ENCODE measurements around the gene SPRED2. TPM values are rescaled to one million over a fixed set of nuclear protein-coding genes. Genes with fewer than 3 reads are reported as not detected.
A peak's percentile ranks its signal among the peaks of the same experiment; 100 is the strongest.

SPRED2 gene
- polyA plus RNA-seq (2011; rRNA removed), result 28.1 and 29.3 TPM in 2 replicates
- 22.4 and 26.0 TPM in 2 replicates for polyA plus RNA-seq (2012; cell fraction: cytosol; rRNA removed)
- polyA plus RNA-seq (2012; cell fraction: nucleus; rRNA removed), result 18.5 and 23.7 TPM in 2 replicates
- polyA plus RNA-seq (2017; fragmentation: RNase III; extraction: RNeasy Plus Mini Kit Qiagen cat#74134 plus additional on column Dnase treatment), result 18.9 to 22.6 TPM (median 20.6 TPM) in 3 replicates
- 24.1 and 25.4 TPM in 2 replicates for polyA minus RNA-seq (2011; rRNA and poly(A)+ RNA removed)

GRCh38 chr2:65432227-65433190, at the start of gene SPRED2:
Gene SPRED2 (minus strand): TSS chr2:65432599. CDS start chr2:65431987, 612 bp downstream.
- ATAC-seq, result peak; percentile 57 to 78
- WGBS (ENCODE audit: missing lambda C conversion rate), result under 1% methylated on average over 43 of the region's 68 CpGs
- H3K9me3 ChIP-seq, result no peaks in the 10 kb centered on the region
- H3K27ac ChIP-seq, result peak within 1 kb of the TSS; percentile 83 to 94
- DNase-seq (ENCODE audit: low read depth in 1 of 2, low spot score in 1 of 2), result peak; percentile 81 to 96
- no peak for FAIRE-seq
- H3K4me3 ChIP-seq, result peak within 1 kb of the TSS; percentile 96
- CTCF ChIA-PET, result interaction anchor here (0.7 to 2.9 kb wide), 5 partner anchors 11 to 167 kb away, joined by 3 to 10 read pairs (median 3); no protein-coding TSS in a partner anchor
- peak within 1 kb of the TSS; percentile 83 for H3K4me2 ChIP-seq
- POLR2A ChIA-PET, result interaction anchor here (0.6 to 1.2 kb wide), 9 partner anchors 11 to 167 kb away, joined by 3 to 8 read pairs (median 4); no protein-coding TSS in a partner anchor
- H3K4me1 ChIP-seq, result peaks cover 25% of the 10 kb centered on the region
- TF ChIP-seq HMGXB4 (CRISPR knock-in tag; IDR thresholded peaks at IDR 0.05; ENCODE audit: borderline replicate concordance), result no peak
- TF ChIP-seq, protein P1, sequence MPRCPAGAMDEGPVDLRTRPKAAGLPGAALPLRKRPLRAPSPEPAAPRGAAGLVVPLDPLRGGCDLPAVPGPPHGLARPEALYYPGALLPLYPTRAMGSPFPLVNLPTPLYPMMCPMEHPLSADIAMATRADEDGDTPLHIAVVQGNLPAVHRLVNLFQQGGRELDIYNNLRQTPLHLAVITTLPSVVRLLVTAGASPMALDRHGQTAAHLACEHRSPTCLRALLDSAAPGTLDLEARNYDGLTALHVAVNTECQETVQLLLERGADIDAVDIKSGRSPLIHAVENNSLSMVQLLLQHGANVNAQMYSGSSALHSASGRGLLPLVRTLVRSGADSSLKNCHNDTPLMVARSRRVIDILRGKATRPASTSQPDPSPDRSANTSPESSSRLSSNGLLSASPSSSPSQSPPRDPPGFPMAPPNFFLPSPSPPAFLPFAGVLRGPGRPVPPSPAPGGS (IDR thresholded peaks at IDR 0.05), result peak; percentile 57
- TF ChIP-seq NPAS2 (CRISPR knock-in tag; IDR thresholded peaks at IDR 0.05; ENCODE audit: borderline replicate concordance), result no peak
- no peak for TF ChIP-seq CBX8 (IDR thresholded peaks at IDR 0.05)
- no peak for TF ChIP-seq KDM1A (IDR thresholded peaks at IDR 0.05; ENCODE audit: low read depth)
- no peak; the same call in 1 of the 2 replicates for TF ChIP-seq TFCP2L1 (CRISPR knock-in tag; IDR thresholded peaks at IDR 0.05)
- TF ChIP-seq KDM5A (IDR thresholded peaks at IDR 0.05), result peak; percentile 65; the same call in 1 of the 2 replicates
- no peak for TF ChIP-seq ESRRA (IDR thresholded peaks at IDR 0.05; ENCODE audit: borderline replicate concordance, low read length)
- TF ChIP-seq SREBF2 (IDR thresholded peaks at IDR 0.05), result no peak
- TF ChIP-seq CEBPB (IDR thresholded peaks at IDR 0.05), result peak in 1 of 2 experiments; percentile 56; a peak in 1 of 4 replicates
- TF ChIP-seq CTCF (IDR thresholded peaks at IDR 0.05), result 0 out of 3 replicates have a peak, but pooled peaks have one; percentile 9
- 0 out of 5 replicates have a peak, but pooled peaks of 1 of the 2 experiments have one; percentile 14 for TF ChIP-seq EP300 (IDR thresholded peaks at IDR 0.05)
- TF ChIP-seq RARB (CRISPR knock-in tag; IDR thresholded peaks at IDR 0.05), result no peak
- TF ChIP-seq NFE2L2 (conservative IDR thresholded peaks at IDR 0.05; ENCODE audit: low read length), result no peak
- peak; percentile 68 to 90 for TF ChIP-seq JUN (IDR thresholded peaks at IDR 0.05)
- TF ChIP-seq JUNB (IDR thresholded peaks at IDR 0.05), result no peak
- no peak for TF ChIP-seq POLR2AphosphoS2 (conservative IDR thresholded peaks at IDR 0.05; ENCODE audit: low read length)
- TF ChIP-seq HOXB5 (CRISPR knock-in tag; IDR thresholded peaks at IDR 0.05), result no peak
- no peak for TF ChIP-seq NR3C1 (IDR thresholded peaks at IDR 0.05)
- TF ChIP-seq ZFP36 (IDR thresholded peaks at IDR 0.05; ENCODE audit: borderline replicate concordance, partially characterized antibody), result no peak
- no peak for TF ChIP-seq FOSB (CRISPR knock-in tag; IDR thresholded peaks at IDR 0.05)
- TF ChIP-seq MAZ (IDR thresholded peaks at IDR 0.05; ENCODE audit: borderline replicate concordance, low read depth, low read length), result peak; percentile 98
- TF ChIP-seq FOSL2 (IDR thresholded peaks at IDR 0.05), result no peak
- no peak; the same call in 1 of the 2 replicates for TF ChIP-seq FOSL2 (CRISPR knock-in tag; IDR thresholded peaks at IDR 0.05)
- TF ChIP-seq ZC3H11A (IDR thresholded peaks at IDR 0.05), result no peak
- TF ChIP-seq CBX2 (IDR thresholded peaks at IDR 0.05; ENCODE audit: borderline replicate concordance, low read depth), result no peak
- TF ChIP-seq CHD2 (IDR thresholded peaks at IDR 0.05; ENCODE audit: low read length, partially characterized antibody), result no peak
- TF ChIP-seq RFX5 (IDR thresholded peaks at IDR 0.05), result peak; percentile 51; the same call in 1 of the 2 replicates
- no peak for TF ChIP-seq RNF2 (IDR thresholded peaks at IDR 0.05; ENCODE audit: borderline replicate concordance, low read depth)
- no peak for TF ChIP-seq BHLHE40 (IDR thresholded peaks at IDR 0.05; ENCODE audit: low read depth, low read length)
- TF ChIP-seq, protein P2, sequence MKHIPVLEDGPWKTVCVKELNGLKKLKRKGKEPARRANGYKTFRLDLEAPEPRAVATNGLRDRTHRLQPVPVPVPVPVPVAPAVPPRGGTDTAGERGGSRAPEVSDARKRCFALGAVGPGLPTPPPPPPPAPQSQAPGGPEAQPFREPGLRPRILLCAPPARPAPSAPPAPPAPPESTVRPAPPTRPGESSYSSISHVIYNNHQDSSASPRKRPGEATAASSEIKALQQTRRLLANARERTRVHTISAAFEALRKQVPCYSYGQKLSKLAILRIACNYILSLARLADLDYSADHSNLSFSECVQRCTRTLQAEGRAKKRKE (CRISPR knock-in tag; IDR thresholded peaks at IDR 0.05; ENCODE audit: low read depth), result no peak
- no peak for TF ChIP-seq MAFK (IDR thresholded peaks at IDR 0.05; ENCODE audit: partially characterized antibody)
- no peak for TF ChIP-seq PBX3 (IDR thresholded peaks at IDR 0.05)
